RWPE1 (cell line): ENCODE data around the gene ADM5.
A peak's percentile ranks its signal among the peaks of the same experiment; 100 is the strongest.

Source experiments
- CTCF ChIA-PET: fragments of 350-600 bp; sonication (Branson Sonifier 250); formaldehyde crosslinking; extraction: SDS; loops from one replicate; lab custom pipeline; 2021; lab: Yijun Ruan, JAX
- POLR2A ChIA-PET: fragments of 400-600 bp; formaldehyde crosslinking; extraction: SDS; loops from one replicate; lab custom pipeline; 2020; ENCODE audit warnings: antibody characterized with exemption; ENCODE audit not compliant: low non-redundant PET; lab: Yijun Ruan, JAX
- DNase-seq: peaks from one replicate; pipeline ENCODE4 v3.0.0; 2012; ENCODE audit warnings: low spot score
- H3K27ac ChIP-seq: fragments of 450-650 bp; 2 replicates; pipeline ENCODE4 v1.5.1; 2017
- TF ChIP-seq, protein P1 (sequence below): fragments of 450-650 bp; conservative IDR thresholded peaks from 2 replicates; pipeline ENCODE4 v1.5.1; 2017; ENCODE audit warnings: low read depth, mild to moderate bottlenecking

ADM5 gene

DNA sequence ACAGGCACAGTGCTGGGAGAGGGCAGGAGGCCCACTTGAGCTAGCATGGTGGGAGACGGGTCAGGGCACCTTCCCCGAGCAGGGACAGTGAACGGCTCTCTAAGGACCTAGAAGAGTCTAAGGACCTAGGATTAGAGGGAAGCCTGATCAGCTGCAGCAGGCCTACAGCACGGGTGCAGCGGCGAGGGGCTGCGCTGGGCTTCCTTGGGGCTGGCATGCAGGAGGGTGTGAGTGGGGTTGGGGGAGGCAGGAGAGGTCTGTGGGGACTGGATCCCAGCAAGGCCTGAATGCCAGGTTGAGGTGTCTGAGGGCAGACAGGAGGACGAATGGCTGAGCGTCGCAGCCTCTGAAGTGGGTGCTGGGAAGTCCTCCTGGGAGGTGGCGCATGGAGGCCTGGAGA lies 43.8 kb upstream of the ADM5 start:
- peak overlapping the region; percentile 31 for H3K27ac ChIP-seq
- no peak for DNase-seq
- POLR2A ChIA-PET = no interaction called here
- CTCF ChIA-PET = interaction anchor here (0.5 kb wide), 1 partner anchor 24 kb away, joined by 4 read pairs; no protein-coding TSS in a partner anchor
- TF ChIP-seq, protein P1, sequence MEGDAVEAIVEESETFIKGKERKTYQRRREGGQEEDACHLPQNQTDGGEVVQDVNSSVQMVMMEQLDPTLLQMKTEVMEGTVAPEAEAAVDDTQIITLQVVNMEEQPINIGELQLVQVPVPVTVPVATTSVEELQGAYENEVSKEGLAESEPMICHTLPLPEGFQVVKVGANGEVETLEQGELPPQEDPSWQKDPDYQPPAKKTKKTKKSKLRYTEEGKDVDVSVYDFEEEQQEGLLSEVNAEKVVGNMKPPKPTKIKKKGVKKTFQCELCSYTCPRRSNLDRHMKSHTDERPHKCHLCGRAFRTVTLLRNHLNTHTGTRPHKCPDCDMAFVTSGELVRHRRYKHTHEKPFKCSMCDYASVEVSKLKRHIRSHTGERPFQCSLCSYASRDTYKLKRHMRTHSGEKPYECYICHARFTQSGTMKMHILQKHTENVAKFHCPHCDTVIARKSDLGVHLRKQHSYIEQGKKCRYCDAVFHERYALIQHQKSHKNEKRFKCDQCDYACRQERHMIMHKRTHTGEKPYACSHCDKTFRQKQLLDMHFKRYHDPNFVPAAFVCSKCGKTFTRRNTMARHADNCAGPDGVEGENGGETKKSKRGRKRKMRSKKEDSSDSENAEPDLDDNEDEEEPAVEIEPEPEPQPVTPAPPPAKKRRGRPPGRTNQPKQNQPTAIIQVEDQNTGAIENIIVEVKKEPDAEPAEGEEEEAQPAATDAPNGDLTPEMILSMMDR = no peak

DNA sequence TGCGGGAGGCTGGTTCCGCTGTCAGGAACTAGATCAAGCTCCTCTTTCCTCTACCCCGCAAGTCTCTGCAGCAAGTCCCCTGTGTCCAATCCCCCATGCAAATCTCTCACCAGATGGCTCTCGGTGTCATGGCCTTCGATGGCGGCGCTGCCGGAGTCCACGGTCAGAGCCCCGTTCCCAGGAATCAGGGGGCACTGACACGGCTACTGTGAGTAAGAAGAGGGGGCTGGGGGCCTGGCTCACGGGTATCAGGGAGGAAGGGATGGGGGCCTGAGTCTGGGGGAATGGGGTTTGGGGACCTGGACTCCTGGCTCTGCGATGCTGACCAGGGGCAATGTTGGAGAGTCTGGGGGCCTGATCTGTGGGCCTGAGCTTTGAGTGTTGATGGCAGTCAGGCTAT lies 43.4 kb upstream of the ADM5 start:
- POLR2A ChIA-PET = no interaction called here
- H3K27ac ChIP-seq = peak overlapping the region; percentile 31
- TF ChIP-seq, protein P1 = no peak
- CTCF ChIA-PET = interaction anchor here (0.5 kb wide), 1 partner anchor 23 kb away, joined by 4 read pairs; no protein-coding TSS in a partner anchor
- no peak for DNase-seq

DNA sequence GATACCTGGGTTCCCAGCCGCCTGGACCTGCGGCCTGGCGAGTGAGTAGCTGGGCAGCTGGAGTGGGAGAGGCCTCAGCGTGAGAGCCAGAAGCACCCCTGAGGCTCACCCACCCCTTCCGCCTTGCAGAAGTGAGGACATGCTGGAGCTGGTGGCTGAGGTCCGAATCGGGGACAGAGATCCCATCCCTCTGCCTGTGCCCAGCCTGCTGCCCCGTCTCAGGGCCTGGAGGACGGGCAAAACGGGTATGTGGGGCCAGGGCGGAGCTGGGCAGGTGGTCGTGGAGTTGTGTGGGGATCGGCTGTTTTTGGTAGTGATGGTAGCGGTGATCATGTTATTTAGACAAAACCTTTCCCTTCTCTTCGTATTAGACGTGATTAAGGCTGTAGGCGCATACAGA lies 42.8 kb upstream of the ADM5 start:
- no peak for DNase-seq
- ChIA-PET CTCF (interaction anchor here (0.7 kb wide), 1 partner anchor 26 kb away, joined by 4 read pairs; no protein-coding TSS in a partner anchor), POLR2A (no interaction called here)
- TF ChIP-seq, protein P1 = no peak
- peak overlapping the region; percentile 31; the same call in 1 of the 2 replicates for H3K27ac ChIP-seq

DNA sequence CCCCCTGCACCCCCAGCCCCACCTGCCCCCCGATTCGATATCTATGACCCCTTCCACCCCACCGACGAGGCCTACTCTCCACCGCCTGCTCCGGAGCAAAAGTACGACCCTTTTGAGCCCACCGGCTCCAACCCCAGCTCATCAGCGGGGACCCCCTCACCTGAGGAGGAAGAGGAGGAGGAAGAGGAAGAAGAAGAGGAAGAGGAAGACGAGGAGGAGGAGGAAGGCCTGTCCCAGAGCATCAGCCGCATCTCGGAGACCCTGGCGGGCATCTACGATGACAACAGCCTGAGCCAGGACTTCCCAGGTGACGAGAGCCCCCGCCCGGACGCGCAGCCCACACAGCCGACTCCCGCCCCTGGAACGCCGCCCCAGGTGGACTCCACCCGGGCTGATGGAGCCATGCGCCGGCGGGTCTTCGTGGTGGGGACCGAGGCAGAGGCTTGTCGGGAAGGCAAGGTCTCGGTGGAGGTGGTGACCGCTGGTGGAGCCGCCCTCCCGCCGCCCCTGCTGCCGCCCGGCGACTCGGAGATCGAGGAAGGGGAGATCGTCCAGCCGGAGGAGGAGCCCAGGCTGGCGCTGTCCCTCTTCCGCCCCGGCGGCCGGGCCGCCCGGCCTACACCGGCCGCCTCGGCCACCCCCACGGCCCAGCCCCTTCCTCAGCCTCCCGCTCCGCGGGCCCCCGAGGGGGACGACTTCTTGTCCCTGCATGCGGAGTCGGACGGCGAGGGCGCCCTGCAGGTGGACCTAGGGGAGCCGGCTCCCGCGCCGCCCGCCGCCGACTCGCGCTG lies 38.2 kb upstream of the ADM5 start:
- ChIA-PET POLR2A (no interaction called here), CTCF (no interaction called here)
- no peak overlapping the region for H3K27ac ChIP-seq
- DNase-seq = no peak
- TF ChIP-seq, protein P1 = no peak

DNA sequence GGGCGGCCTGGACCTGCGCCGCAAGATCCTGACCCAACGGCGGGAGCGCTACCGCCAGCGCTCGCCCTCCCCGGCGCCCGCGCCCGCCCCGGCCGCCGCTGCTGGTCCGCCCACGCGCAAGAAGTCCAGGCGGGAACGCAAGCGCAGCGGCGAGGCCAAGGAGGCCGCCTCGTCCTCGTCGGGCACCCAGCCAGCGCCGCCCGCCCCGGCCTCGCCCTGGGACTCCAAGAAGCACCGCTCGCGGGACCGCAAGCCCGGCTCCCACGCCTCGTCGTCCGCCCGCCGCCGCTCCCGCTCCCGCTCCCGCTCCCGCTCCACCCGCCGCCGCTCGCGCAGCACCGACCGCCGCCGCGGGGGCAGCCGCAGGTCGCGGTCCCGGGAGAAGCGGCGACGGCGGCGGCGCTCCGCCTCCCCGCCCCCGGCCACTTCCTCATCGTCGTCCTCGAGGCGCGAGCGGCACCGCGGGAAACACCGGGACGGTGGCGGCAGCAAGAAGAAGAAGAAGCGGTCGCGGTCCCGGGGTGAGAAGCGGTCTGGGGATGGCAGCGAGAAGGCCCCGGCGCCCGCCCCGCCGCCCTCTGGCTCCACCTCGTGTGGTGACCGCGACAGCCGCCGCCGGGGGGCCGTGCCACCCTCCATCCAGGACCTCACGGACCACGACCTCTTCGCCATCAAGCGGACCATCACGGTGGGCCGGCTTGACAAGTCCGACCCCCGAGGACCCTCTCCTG lies 37.4 kb upstream of the ADM5 start:
- POLR2A ChIA-PET = no interaction called here
- TF ChIP-seq, protein P1 = no peak
- CTCF ChIA-PET = no interaction called here
- no peak for DNase-seq
- H3K27ac ChIP-seq = no peak overlapping the region

DNA sequence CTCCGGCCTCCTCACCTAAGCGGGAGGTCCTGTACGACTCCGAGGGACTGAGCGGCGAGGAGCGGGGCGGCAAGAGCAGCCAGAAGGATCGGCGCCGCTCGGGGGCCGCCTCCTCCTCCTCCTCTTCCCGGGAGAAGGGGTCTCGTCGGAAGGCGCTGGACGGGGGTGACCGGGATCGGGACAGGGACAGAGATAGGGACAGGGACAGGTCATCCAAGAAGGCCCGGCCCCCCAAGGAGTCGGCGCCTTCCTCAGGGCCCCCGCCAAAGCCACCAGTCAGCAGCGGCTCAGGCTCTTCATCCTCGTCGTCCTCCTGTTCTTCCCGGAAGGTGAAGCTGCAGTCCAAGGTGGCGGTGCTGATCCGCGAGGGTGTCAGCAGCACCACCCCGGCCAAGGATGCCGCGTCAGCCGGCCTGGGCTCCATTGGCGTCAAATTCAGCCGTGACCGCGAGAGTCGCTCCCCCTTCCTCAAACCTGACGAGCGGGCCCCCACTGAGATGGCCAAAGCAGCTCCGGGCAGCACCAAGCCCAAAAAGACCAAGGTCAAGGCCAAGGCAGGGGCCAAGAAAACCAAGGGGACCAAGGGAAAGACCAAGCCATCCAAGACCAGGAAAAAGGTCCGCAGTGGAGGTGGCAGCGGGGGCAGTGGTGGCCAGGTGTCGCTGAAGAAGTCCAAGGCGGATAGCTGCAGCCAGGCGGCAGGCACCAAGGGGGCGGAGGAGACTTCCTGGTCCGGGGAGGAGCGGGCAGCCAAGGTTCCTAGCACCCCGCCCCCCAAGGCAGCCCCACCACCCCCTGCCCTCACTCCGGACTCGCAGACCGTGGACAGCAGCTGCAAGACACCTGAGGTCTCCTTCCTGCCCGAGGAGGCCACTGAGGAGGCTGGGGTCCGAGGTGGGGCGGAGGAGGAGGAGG lies 36.6 kb upstream of the ADM5 start:
- POLR2A ChIA-PET = no interaction called here
- TF ChIP-seq, protein P1 = no peak
- CTCF ChIA-PET = no interaction called here
- peak overlapping the region; percentile 38 for H3K27ac ChIP-seq
- DNase-seq = no peak
